ENCODE measurements around the gene RPP21. TPM values are rescaled to one million over a fixed set of nuclear protein-coding genes. Genes with fewer than 3 reads are reported as not detected.

The RPP21 gene
- polyA plus RNA-seq, 3 donors from 2014 or later: 55.3 to 57.0 (median 55.4) TPM

DNA sequence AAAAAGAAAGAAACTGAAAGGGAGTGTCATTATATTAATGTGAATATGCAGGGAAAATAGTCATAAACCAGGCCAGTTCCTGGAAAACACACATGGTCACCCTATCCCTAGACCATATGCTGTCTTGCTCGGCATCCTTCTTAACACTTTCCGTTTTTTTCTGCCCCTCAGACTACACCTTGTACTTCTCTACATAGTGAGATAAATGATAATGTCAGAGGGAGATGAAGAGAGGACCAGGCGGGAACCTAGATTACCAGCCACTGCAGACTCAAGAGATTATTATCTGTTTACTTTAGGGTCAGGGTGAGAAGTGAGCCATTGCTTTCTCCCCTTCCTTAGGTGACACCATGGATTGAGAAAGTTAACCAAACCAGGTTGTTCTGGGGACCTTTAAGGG, 3.7 kb upstream of the RPP21 start:
- Mint-ChIP-seq H3K4me1 (peaks cover 8 to 13% of the 10 kb centered on the region in 2 donors), H3K27ac (peak overlapping the region in 1 of 6 donors; percentile 55), H3K4me3 (no peak overlapping the region), H3K9me3 (no peaks in the 10 kb centered on the region), H3K36me3 (peaks cover 27 to 44% (median 36%) of the 10 kb centered on the region in 3 donors), H3K27me3 (ENCODE audit: low read depth in 3 of 3) (peaks cover 0 to 9% (median 2%) of the 10 kb centered on the region in 3 donors)
- DNase-seq: no peak

DNA sequence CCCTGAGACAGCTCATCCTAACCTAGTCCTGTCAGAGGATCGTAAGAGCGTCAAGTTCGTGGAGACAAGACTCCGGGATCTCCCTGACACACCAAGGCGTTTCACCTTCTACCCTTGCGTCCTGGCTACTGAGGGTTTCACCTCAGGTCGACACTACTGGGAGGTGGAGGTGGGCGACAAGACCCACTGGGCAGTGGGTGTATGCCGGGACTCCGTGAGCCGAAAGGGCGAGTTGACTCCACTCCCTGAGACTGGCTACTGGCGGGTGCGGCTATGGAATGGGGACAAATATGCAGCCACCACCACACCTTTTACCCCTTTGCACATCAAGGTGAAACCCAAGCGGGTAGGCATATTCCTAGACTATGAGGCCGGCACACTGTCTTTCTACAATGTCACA, 3.2 kb upstream of the RPP21 start:
- Mint-ChIP-seq H3K4me3 (no peak overlapping the region), H3K36me3 (peaks cover 26 to 41% (median 35%) of the 10 kb centered on the region in 3 donors), H3K27ac (no peak overlapping the region), H3K4me1 (peaks cover 14% of the 10 kb centered on the region in 2 donors), H3K27me3 (ENCODE audit: low read depth in 3 of 3) (peaks cover 0 to 9% (median 2%) of the 10 kb centered on the region in 3 donors), H3K9me3 (no peaks in the 10 kb centered on the region)
- no peak for DNase-seq

DNA sequence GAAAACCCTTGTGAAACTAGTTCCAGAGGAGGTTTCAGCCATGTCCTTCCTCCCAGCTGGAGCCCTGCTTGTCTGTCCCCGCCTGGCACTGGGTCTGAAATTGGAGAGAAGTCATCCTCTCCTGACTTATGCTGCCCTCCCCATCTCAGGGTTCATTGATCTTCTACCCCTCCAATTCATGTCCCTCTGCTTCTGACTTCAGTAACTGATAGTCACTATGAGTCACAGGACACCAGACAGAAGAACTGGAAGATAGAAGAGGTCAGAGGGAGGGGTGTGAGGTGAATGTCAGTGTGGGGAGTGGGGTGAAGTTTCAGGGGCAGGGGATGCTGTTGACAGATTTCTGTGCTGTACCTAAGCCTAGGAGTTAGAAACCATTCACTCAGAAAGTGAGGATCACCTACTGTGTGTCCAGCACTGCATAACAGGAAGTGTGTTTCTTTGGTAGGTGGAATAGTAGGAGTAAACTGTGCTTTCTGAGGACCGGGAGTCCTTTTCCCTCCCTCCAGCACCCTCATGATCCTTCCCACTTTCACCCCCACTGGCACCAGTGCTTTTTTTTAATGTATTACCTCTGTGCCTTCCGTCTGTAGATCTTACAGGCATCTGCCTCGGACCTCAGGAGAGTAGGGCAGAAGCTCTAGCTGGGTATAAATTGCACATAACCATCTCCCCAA, 627 bp upstream of the RPP21 start:
- Mint-ChIP-seq H3K27me3 (ENCODE audit: low read depth in 3 of 3) (peaks cover 0 to 7% (median 5%) of the 10 kb centered on the region in 3 donors), H3K9me3 (no peaks in the 10 kb centered on the region), H3K27ac (peak overlapping the region in 5 of 6 donors; percentile 77 to 93 (median 90)), H3K4me3 (peak overlapping the region; percentile 85 to 92 (median 86)), H3K36me3 (peaks cover 20 to 43% (median 33%) of the 10 kb centered on the region in 3 donors), H3K4me1 (peaks cover 15 to 16% of the 10 kb centered on the region in 2 donors)
- DNase-seq: no peak

DNA sequence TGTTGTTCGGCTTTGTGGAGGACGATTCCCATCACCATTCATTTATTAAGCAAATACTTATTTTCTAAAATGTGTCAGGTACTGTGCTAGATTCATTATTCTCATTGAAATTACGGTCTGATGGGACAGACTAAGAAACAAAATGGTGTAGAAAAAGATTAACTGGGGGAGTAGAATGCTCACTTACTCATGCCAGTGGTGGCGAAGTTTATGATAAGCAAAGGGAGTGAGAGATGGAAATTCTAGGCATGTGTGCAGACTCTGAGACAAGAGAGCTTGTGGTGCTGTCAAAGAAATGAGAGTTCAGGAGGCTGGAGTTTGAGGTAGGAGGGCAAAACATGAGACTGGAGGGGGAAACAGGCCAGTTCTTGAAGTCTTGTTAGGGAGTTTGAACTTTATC, 896 bp downstream of the RPP21 start:
- H3K36me3 Mint-ChIP-seq: peaks cover 10 to 31% (median 22%) of the 10 kb centered on the region in 3 donors
- H3K27ac Mint-ChIP-seq: peak overlapping the region; percentile 44 to 93 (median 88)
- peaks cover 0 to 7% (median 6%) of the 10 kb centered on the region in 3 donors for H3K27me3 Mint-ChIP-seq (ENCODE audit: low read depth in 3 of 3)
- H3K4me3 Mint-ChIP-seq: peak overlapping the region; percentile 85 to 92 (median 86)
- no peak for DNase-seq
- no peaks in the 10 kb centered on the region for H3K9me3 Mint-ChIP-seq
- peaks cover 15 to 16% of the 10 kb centered on the region in 2 donors for H3K4me1 Mint-ChIP-seq

DNA sequence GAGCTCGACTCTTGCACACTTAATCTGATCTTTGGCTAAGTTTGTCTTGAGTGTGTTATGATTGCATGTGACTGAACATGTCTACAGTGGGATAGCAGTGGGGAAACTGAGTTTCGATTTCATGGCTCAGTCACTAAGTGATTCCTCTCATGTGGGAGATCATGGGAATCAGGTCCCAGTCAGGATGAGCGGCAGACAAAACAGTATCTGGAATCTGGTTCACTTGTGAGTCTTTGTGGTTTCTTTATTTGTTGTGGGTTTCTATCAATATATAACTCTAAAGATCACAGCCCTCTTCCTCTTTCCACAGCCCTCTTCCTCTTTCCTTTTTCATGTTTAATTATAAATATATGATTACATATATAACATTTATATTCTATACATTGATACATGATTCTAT, 4.0 kb downstream of the RPP21 start:
- Mint-ChIP-seq H3K4me3 (no peak overlapping the region), H3K27me3 (ENCODE audit: low read depth in 3 of 3) (peaks cover 0 to 16% (median 4%) of the 10 kb centered on the region in 3 donors), H3K27ac (no peak overlapping the region), H3K4me1 (peaks cover 15 to 16% of the 10 kb centered on the region in 2 donors), H3K9me3 (no peaks in the 10 kb centered on the region), H3K36me3 (peaks cover 4 to 19% (median 8%) of the 10 kb centered on the region in 3 donors)
- no peak for DNase-seq

DNA sequence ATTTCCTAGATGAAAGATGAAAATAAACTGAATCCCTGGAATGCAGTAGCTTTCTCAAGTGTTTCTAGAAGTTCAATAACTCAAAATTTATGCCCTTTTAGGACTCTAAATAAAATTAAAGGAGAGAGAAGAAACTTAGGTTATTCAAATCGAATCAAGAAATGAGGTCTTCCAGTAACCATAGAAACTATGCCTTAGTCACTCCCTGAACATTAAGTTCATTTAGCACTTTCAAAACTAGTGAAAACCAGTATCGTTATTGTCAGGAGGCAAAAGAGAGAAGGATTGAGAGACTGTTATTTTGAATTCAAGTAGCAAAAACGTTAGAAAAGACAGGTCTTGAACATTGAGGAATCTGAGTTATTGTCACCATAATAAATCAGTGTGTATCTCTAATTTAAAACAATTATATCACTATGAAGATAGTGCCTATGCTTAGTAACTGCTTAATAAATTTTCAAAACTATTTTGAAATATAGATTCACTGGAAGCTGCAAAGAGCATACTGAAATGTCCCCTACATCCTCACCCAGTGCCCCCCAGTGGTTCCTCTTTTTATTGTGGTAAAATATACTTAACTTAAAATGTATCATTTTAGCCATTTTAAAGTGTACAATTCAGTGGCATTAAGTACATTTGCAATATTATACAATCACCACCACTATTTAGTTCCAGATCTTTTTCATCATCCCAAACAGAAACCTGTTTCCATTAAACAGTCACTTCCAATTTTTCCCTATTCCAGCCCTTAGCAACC, 4.6 kb downstream of the RPP21 start:
- H3K27me3 Mint-ChIP-seq (ENCODE audit: low read depth in 3 of 3): peaks cover 0 to 16% (median 4%) of the 10 kb centered on the region in 3 donors
- H3K36me3 Mint-ChIP-seq: peaks cover 4 to 19% (median 8%) of the 10 kb centered on the region in 3 donors
- H3K4me1 Mint-ChIP-seq: peaks cover 12 to 16% of the 10 kb centered on the region in 2 donors
- H3K9me3 Mint-ChIP-seq: no peaks in the 10 kb centered on the region
- no peak for DNase-seq
- H3K27ac Mint-ChIP-seq: no peak overlapping the region
- H3K4me3 Mint-ChIP-seq: no peak overlapping the region

DNA sequence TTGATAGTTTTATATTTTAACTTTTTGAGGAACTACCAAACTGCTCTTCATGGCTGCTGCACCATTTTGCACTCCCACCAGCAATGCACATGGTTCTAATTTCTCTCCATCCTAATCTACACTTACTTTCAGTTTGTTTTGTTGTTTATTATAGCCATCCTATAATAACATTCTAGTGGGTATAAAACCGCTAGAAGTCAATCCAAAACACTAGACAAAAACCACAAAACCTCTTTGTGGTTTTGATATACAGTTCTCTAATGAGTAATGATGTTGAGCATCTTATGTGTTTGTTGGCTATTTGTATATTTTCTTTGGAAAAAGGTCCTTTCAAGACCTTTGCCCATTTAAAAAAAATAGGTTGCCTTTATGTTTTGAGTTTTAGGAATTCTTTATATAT, 5.6 kb downstream of the RPP21 start:
- Mint-ChIP-seq H3K27ac (no peak overlapping the region), H3K36me3 (peaks cover 4 to 19% (median 8%) of the 10 kb centered on the region in 3 donors), H3K9me3 (no peaks in the 10 kb centered on the region), H3K27me3 (ENCODE audit: low read depth in 3 of 3) (peaks cover 0 to 22% (median 3%) of the 10 kb centered on the region in 3 donors), H3K4me3 (no peak overlapping the region), H3K4me1 (peaks cover 9 to 15% of the 10 kb centered on the region in 2 donors)
- no peak for DNase-seq

DNA sequence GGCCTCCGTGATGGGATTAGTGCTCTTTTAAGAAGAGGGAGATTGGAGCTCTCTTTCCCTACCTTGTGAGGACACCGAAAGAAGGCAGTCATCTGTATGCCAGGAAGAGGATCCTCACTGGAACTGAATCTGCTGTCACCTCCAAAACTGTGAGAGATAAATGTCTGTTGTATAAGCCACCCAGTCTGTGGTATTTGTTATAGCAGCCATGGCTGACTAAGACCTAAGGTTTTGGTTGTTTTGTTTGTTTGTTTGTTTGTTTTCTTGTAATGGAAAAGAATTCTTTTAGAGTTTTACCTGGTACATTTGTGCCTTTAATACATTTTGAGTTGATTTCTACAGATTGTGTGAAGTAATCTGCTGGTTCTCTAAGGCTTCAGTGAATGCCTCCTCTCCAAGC, 7.6 kb downstream of the RPP21 start:
- DNase-seq: no peak

DNA sequence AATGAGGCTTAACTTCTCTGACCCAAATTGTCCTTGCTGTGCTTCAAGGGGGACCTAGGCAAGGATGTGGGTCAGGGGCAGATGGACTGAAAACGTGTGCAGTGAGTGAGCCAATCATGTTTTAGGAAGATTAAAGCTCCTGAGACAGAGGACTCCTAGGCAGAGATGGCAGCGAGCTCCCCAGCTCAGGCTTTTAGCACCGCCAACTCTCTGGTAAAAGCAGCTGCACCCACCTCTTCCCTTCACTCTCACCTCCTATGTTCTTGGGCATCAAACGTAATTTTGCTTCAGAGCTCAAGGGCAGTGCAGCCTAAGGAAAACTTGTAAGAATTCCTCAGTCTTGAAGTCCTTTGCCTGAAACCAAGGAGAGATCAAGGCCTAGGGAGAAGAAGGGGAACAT, 10.3 kb downstream of the RPP21 start:
- H3K4me3 Mint-ChIP-seq: no peak overlapping the region

More for the DNA sequence above, 7.6 kb downstream of the RPP21 start:
- Mint-ChIP-seq H3K27me3 (ENCODE audit: low read depth in 3 of 3) (peaks cover under 1 to 24% (median 3%) of the 10 kb centered on the region in 3 donors), H3K36me3 (peaks cover 0 to 7% (median 1%) of the 10 kb centered on the region in 3 donors), H3K27ac (no peak overlapping the region), H3K4me3 (no peak overlapping the region), H3K9me3 (no peaks in the 10 kb centered on the region), H3K4me1 (peaks cover under 1 to 3% of the 10 kb centered on the region in 2 donors)

DNA sequence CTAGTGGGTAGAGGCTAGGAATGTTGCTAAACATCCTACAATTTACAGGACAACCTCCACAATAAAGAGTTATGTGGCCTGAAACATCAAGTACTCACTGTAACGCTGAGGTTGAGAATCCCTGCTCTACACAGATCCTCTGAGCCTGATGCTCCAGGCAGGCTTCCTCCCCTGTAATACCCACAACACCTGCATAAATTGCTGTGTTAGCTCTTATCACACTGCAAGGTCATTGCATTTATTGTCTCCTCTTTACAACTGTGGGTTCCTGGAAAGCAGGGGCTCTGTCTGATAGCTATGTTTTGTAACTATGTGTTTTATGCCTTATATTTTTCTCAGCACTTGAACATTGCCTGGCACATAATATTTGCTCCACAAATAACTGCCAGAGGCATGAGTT, 11.6 kb downstream of the RPP21 start:
- no peaks in the 10 kb centered on the region for H3K36me3 Mint-ChIP-seq
- DNase-seq: no peak
- H3K27me3 Mint-ChIP-seq (ENCODE audit: low read depth in 3 of 3): peaks cover 8 to 36% (median 17%) of the 10 kb centered on the region in 3 donors
- H3K4me3 Mint-ChIP-seq: no peak overlapping the region
- no peak overlapping the region for H3K27ac Mint-ChIP-seq
- peaks cover 6 to 10% of the 10 kb centered on the region in 2 donors for H3K4me1 Mint-ChIP-seq
- H3K9me3 Mint-ChIP-seq: no peaks in the 10 kb centered on the region

More for the DNA sequence above, 10.3 kb downstream of the RPP21 start:
- DNase-seq: no peak
- Mint-ChIP-seq H3K9me3 (no peaks in the 10 kb centered on the region), H3K27ac (no peak overlapping the region), H3K27me3 (ENCODE audit: low read depth in 3 of 3) (peaks cover 7 to 41% (median 12%) of the 10 kb centered on the region in 3 donors), H3K4me1 (peaks cover 6 to 10% of the 10 kb centered on the region in 2 donors), H3K36me3 (no peaks in the 10 kb centered on the region)

DNA sequence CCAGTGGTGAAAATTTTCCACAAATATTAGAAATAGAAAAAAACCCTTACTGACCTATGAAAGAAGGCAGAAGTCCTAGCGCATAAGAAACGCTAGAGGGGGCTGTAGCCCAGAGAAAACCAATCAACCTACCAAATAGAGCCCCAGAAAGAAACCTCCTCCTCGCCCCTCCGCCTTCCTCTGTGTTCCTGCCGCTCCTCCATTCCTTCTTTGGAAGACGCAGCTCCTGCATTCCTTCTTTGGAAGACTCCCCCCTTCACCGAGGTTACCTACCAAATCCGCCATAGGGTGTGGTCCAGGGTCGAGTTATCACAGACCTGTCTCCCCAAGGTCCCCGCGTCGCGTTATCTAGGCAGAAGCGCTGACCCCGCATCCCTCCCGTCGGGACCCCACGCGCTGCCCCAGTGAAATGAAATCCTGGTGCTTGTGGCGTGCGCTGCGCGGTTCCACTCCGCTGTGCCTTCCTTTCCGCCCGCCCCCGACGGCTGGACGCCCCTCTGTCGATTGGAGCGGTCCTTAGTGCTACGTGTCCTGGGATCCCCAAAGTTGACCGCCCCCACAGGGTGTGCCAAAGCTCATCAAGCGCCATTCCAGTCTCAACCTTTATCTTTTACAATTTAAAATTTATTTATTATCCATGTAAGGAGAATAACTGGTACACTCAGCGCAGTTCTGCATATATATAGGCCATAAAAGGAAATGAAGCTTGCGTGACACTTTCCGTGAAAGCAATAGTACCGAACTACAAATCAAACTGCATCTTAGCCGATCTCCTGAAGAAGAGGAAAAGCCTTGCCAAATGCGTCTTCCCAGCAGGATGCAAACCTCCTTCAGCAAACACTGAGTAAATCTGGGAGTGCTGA, 13.0 kb downstream of the RPP21 start:
- Mint-ChIP-seq H3K4me3 (peak overlapping the region; percentile 57 to 91 (median 80)), H3K27me3 (ENCODE audit: low read depth in 3 of 3) (peaks cover 10 to 35% (median 22%) of the 10 kb centered on the region in 3 donors), H3K36me3 (no peaks in the 10 kb centered on the region), H3K9me3 (no peaks in the 10 kb centered on the region), H3K27ac (no peak overlapping the region), H3K4me1 (peaks cover 6 to 10% of the 10 kb centered on the region in 2 donors)
- DNase-seq: peak; percentile 40 to 56 (median 50)

DNA sequence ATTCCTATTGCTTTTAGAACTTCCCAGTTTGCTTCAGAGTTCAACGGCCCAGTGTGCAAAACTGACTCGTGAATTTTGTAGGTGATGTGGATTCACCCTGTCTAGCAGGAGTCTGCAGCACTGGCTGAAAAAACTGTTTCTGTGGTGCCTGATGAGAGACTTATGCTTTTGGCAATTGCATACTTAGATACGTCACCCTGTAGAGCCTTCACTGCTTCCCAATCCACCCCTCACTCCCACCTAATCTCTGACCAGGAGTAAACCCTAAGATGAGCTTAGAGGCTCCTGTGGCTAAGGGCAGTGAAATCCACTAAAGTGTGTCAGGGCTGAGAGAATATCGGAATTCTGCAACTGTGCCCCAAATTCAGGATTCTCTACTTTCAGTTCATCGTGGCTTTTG, 14.3 kb downstream of the RPP21 start:
- DNase-seq: no peak
- Mint-ChIP-seq H3K9me3 (no peaks in the 10 kb centered on the region), H3K4me1 (peaks cover 6 to 10% of the 10 kb centered on the region in 2 donors), H3K27me3 (ENCODE audit: low read depth in 3 of 3) (peaks cover 10 to 37% (median 24%) of the 10 kb centered on the region in 3 donors), H3K36me3 (no peaks in the 10 kb centered on the region), H3K4me3 (no peak overlapping the region), H3K27ac (no peak overlapping the region)

DNA sequence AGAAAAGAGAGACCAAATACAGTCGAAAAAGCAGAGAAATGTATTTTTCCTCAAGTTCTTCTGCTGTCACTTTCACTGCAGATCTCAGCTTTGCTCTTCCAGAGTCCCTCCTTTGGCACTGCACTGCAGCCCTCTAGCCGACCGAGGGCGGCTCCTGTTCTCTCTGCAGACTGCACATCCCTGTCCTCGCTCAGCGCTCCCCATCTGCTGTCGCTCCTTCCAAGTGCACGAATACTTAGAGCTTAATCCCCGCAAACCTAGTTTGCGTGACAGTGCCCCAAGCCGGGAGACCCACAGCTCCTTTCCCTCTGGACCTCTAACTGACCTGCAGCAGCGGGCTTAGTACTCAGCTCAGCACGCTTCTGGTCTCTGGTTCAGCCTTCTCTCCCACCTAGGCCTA, 15.2 kb downstream of the RPP21 start:
- Mint-ChIP-seq H3K27me3 (ENCODE audit: low read depth in 3 of 3) (peaks cover 10 to 35% (median 24%) of the 10 kb centered on the region in 3 donors), H3K9me3 (no peaks in the 10 kb centered on the region), H3K4me3 (no peak overlapping the region), H3K36me3 (no peaks in the 10 kb centered on the region), H3K27ac (no peak overlapping the region), H3K4me1 (peaks cover 6 to 10% of the 10 kb centered on the region in 2 donors)
- no peak for DNase-seq
